PC-3 (cell line): Measurements from ENCODE around the gene PMEPA1. TPM values are rescaled to one million over a fixed set of nuclear protein-coding genes. Genes with fewer than 3 reads are reported as not detected.

Experiments used
- ATAC-seq: fragments of 200-7000 bp; cut with Tn5 transposase; 2 replicates; pipeline ENCODE4 v1.9.1; 2020; ENCODE audit warnings: mild to moderate bottlenecking, moderate library complexity
- BruUV-seq: library from RNA; stranded (reverse); fragments of 400-500 nt; replicated peaks from 2 replicates; lab custom pipeline; 2021; lab: Mats Ljungman, UMichigan
- CTCF ChIA-PET: fragments of 300-600 bp; sonication (Branson Sonifier 250); formaldehyde crosslinking; loops from one replicate; lab custom pipeline; 2022; ENCODE audit warnings: antibody characterized with exemption; lab: Charles Lee
- POLR2A ChIA-PET: fragments of 300-600 bp; sonication (Branson Sonifier 250); formaldehyde crosslinking; loops from one replicate; lab custom pipeline; 2022; ENCODE audit warnings: antibody characterized with exemption; ENCODE audit not compliant: unreplicated experiment; lab: Charles Lee
- DNase-seq: peaks from one replicate; pipeline ENCODE4 v3.0.0-alpha.2; 2015
- H2AFZ ChIP-seq: fragments of 300-600 bp; sonication (generic); 2 replicates; pipeline ENCODE4 v1.6.0; 2016; ENCODE audit warnings: antibody characterized with exemption, low read length
- H3F3A ChIP-seq: fragments of 300-600 bp; sonication (generic); one replicate; pipeline ENCODE4 v1.6.0; 2017; ENCODE audit warnings: antibody characterized with exemption, low read length, control low read depth, mild to moderate bottlenecking; ENCODE audit not compliant: unreplicated experiment
- H3K27ac ChIP-seq: fragments of 300-600 bp; sonication (generic); 2 replicates; pipeline ENCODE4 v1.5.1; 2016; ENCODE audit warnings: mild to moderate bottlenecking, low read length
- H3K27me3 ChIP-seq: fragments of 300-600 bp; sonication (generic); 2 replicates; pipeline ENCODE4 v1.6.1; 2016; ENCODE audit warnings: low read length, mixed read lengths
- H3K36me3 ChIP-seq: fragments of 300-600 bp; sonication (generic); 2 replicates; pipeline ENCODE4 v1.6.1; 2016; ENCODE audit warnings: low read depth, mixed run types, low read length, mixed read lengths
- H3K4me1 ChIP-seq: fragments of 300-600 bp; sonication (generic); 2 replicates; pipeline ENCODE4 v1.5.1; 2016; ENCODE audit warnings: low read length; ENCODE audit not compliant: insufficient read depth
- H3K4me2 ChIP-seq: fragments of 300-600 bp; sonication (generic); 2 replicates; pipeline ENCODE4 v1.6.0; 2016; ENCODE audit warnings: low read length
- H3K4me3 ChIP-seq: fragments of 300-600 bp; sonication (generic); 2 replicates; pipeline ENCODE4 v1.5.1; 2016; ENCODE audit warnings: mild to moderate bottlenecking, low read length, mixed read lengths
- H3K79me2 ChIP-seq: fragments of 300-600 bp; sonication (generic); 2 replicates; pipeline ENCODE4 v1.6.1; 2017; ENCODE audit warnings: low read length, mixed read lengths
- H3K9ac ChIP-seq: fragments of 300-600 bp; sonication (generic); 2 replicates; pipeline ENCODE4 v1.6.0; 2016; ENCODE audit warnings: mild to moderate bottlenecking, low read length
- H3K9me2 ChIP-seq: fragments of 300-600 bp; sonication (generic); replicated peaks from 2 replicates; pipeline ENCODE4 v1.6.1; 2016; ENCODE audit warnings: mixed run types, low read length, mixed read lengths
- H3K9me3 ChIP-seq: fragments of 300-600 bp; sonication (generic); 2 replicates; pipeline ENCODE4 v1.6.1; 2016; ENCODE audit warnings: low read length, mixed read lengths
- H4K20me1 ChIP-seq: fragments of 300-600 bp; sonication (generic); 2 replicates; pipeline ENCODE4 v1.6.1; 2016; ENCODE audit warnings: low read length, mixed read lengths
- CTCF ChIP-seq: fragments of 300-600 bp; sonication (generic); conservative IDR thresholded peaks from 2 replicates; pipeline ENCODE4 v1.5.1; 2017; ENCODE audit warnings: antibody characterized with exemption, low read depth, mild to moderate bottlenecking, low read length
- EZH2 ChIP-seq: fragments of 300-600 bp; sonication (generic); IDR thresholded peaks from one replicate; pipeline ENCODE4 v1.6.1; 2017; ENCODE audit warnings: antibody characterized with exemption, mild to moderate bottlenecking, low read length; ENCODE audit not compliant: unreplicated experiment
- EZH2phosphoT487 ChIP-seq: fragments of 300-600 bp; sonication (generic); IDR thresholded peaks from 2 replicates; pipeline ENCODE4 v1.6.1; 2018; ENCODE audit warnings: mild to moderate bottlenecking, antibody characterized with exemption, low read length, borderline replicate concordance
- intact Hi-C: fragments of 100-400 bp; cut with micrococcal nuclease; formaldehyde crosslinking; loops from 2 replicates; pipeline ENCODE4 v1.9.0; 2023
- total RNA-seq: library from RNA; depleted of rRNA; stranded (reverse); fragments of >200 nt; gene quantifications from 2 replicates; pipeline ENCODE4 v1.2.3, GENCODE V29; 2014

Gene PMEPA1
- total RNA-seq, 1 experiment from 2014 or later, result 21.9 TPM

GRCh38 chr20:57680131-57680716, 29.6 kb downstream of the PMEPA1 start:
- ChIA-PET CTCF (interaction anchor here (0.8 kb wide), 1 partner anchor 58 kb away, joined by 4 read pairs; no protein-coding TSS in a partner anchor), POLR2A (no interaction called here)
- H3K27me3 ChIP-seq, result no peaks in the 10 kb centered on the region

GRCh38 chr20:57679113-57679512, 30.7 kb downstream of the PMEPA1 start:
- no peak overlapping the region for H3K4me3 ChIP-seq
- DNase-seq, result no peak
- H3K79me2 ChIP-seq, result peaks cover 100% of the 10 kb centered on the region
- BruUV-seq, result no TSS peak
- no peaks in the 10 kb centered on the region for H3K27me3 ChIP-seq
- no peaks in the 10 kb centered on the region for H3F3A ChIP-seq
- no peak overlapping the region for H3K27ac ChIP-seq
- no peaks in the 10 kb centered on the region for H3K4me1 ChIP-seq
- TF ChIP-seq EZH2 (no peak), CTCF (no peak), EZH2phosphoT487 (no peak)
- no peak overlapping the region for H3K4me2 ChIP-seq
- no peak for ATAC-seq
- CTCF ChIA-PET, result no interaction called here
- no peak overlapping the region for H2AFZ ChIP-seq
- H3K9me2 ChIP-seq, result no peaks in the 10 kb centered on the region
- no peak overlapping the region for H3K9ac ChIP-seq
- peaks cover 15% of the 10 kb centered on the region; the same call in 1 of the 2 replicates for H4K20me1 ChIP-seq
- POLR2A ChIA-PET, result no interaction called here
- intact Hi-C loops, result no loop called here
- H3K9me3 ChIP-seq, result no peaks in the 10 kb centered on the region
- peaks cover 3% of the 10 kb centered on the region; the same call in 1 of the 2 replicates for H3K36me3 ChIP-seq

More at GRCh38 chr20:57680131-57680716, 29.6 kb downstream of the PMEPA1 start:
- Histone ChIP-seq H3K9me2 (no peaks in the 10 kb centered on the region), H3K27ac (no peak overlapping the region), H3K4me1 (no peaks in the 10 kb centered on the region), H4K20me1 (peaks cover 15% of the 10 kb centered on the region; the same call in 1 of the 2 replicates), H3K9ac (no peak overlapping the region), H2AFZ (no peak overlapping the region), H3K36me3 (peaks cover 3% of the 10 kb centered on the region; the same call in 1 of the 2 replicates), H3K4me2 (no peak overlapping the region), H3K4me3 (no peak overlapping the region), H3K79me2 (peaks cover 100% of the 10 kb centered on the region), H3K9me3 (no peaks in the 10 kb centered on the region), H3F3A (no peaks in the 10 kb centered on the region)
- intact Hi-C loops, result no loop called here
- TF ChIP-seq CTCF (no peak), EZH2phosphoT487 (no peak), EZH2 (no peak)
- DNase-seq (no peak), ATAC-seq (no peak)
- BruUV-seq, result no TSS peak

- no peaks in the 10 kb centered on the region for H3K27me3 ChIP-seq
- no peaks in the 10 kb centered on the region for H3K9me2 ChIP-seq
- no peak for ATAC-seq
- H3K4me2 ChIP-seq, result no peak overlapping the region
- H3K36me3 ChIP-seq, result peaks cover 3% of the 10 kb centered on the region; the same call in 1 of the 2 replicates
- H3K27ac ChIP-seq, result no peak overlapping the region
- no peak for TF ChIP-seq EZH2
- TF ChIP-seq CTCF, result no peak
- no peak for TF ChIP-seq EZH2phosphoT487
- no peak for DNase-seq
- BruUV-seq, result no TSS peak
- H3F3A ChIP-seq, result no peaks in the 10 kb centered on the region
- ChIA-PET POLR2A (no interaction called here), CTCF (no interaction called here)
- H3K9ac ChIP-seq, result no peak overlapping the region
- H3K9me3 ChIP-seq, result no peaks in the 10 kb centered on the region
- H3K4me3 ChIP-seq, result no peak overlapping the region
- peaks cover 15% of the 10 kb centered on the region; the same call in 1 of the 2 replicates for H4K20me1 ChIP-seq
- no peak overlapping the region for H2AFZ ChIP-seq
- H3K79me2 ChIP-seq, result peaks cover 100% of the 10 kb centered on the region
- intact Hi-C loops, result no loop called here
- H3K4me1 ChIP-seq, result no peaks in the 10 kb centered on the region
These were observed 31.5 kb downstream of the PMEPA1 start for GRCh38 chr20:57678340-57678739.
